ENCODE results near the gene SMIM12.

SMIM12 gene

GRCh38 chr1:34871443-34872132, 12.0 kb upstream of the SMIM12 start:
- no peaks in the 10 kb centered on the region for H3K9me3 Mint-ChIP-seq
- no peak for TF ChIP-seq CTCF (IDR thresholded peaks at IDR 0.05; ENCODE audit: unreplicated experiment in 3 of 3)
- H3K27me3 Mint-ChIP-seq (ENCODE audit: low read depth), result peaks cover 68% of the 10 kb centered on the region
- H3K4me3 Mint-ChIP-seq, result no peak overlapping the region
- no peaks in the 10 kb centered on the region for H3K4me1 Mint-ChIP-seq
- H3K36me3 Mint-ChIP-seq (ENCODE audit: low read depth), result no peaks in the 10 kb centered on the region
- H3K27ac Mint-ChIP-seq, result no peak overlapping the region

- Mint-ChIP-seq H3K9me3 (no peaks in the 10 kb centered on the region), H3K27me3 (ENCODE audit: low read depth) (peaks cover 56% of the 10 kb centered on the region), H3K4me3 (peak overlapping the region in 1 of 3 experiments; percentile 43), H3K27ac (no peak overlapping the region), H3K36me3 (ENCODE audit: low read depth) (no peaks in the 10 kb centered on the region), H3K4me1 (no peaks in the 10 kb centered on the region)
- no peak for TF ChIP-seq CTCF (IDR thresholded peaks at IDR 0.05; ENCODE audit: unreplicated experiment in 3 of 3)
These were observed 10.8 kb upstream of the SMIM12 start for GRCh38 chr1:34870395-34870794.

- Mint-ChIP-seq H3K27me3 (ENCODE audit: low read depth) (peaks cover 55% of the 10 kb centered on the region), H3K36me3 (ENCODE audit: low read depth) (no peaks in the 10 kb centered on the region), H3K27ac (no peak overlapping the region), H3K9me3 (no peaks in the 10 kb centered on the region), H3K4me1 (no peaks in the 10 kb centered on the region), H3K4me3 (no peak overlapping the region)
- no peak for TF ChIP-seq CTCF (IDR thresholded peaks at IDR 0.05; ENCODE audit: unreplicated experiment in 3 of 3)
These were observed 10.2 kb upstream of the SMIM12 start for GRCh38 chr1:34869760-34870159.

- no peak for TF ChIP-seq CTCF (IDR thresholded peaks at IDR 0.05; ENCODE audit: unreplicated experiment in 3 of 3)
- Mint-ChIP-seq H3K27ac (no peak overlapping the region), H3K9me3 (no peaks in the 10 kb centered on the region), H3K36me3 (ENCODE audit: low read depth) (no peaks in the 10 kb centered on the region), H3K27me3 (ENCODE audit: low read depth) (peaks cover 58% of the 10 kb centered on the region), H3K4me3 (peak overlapping the region; percentile 61 to 73 (median 64)), H3K4me1 (no peaks in the 10 kb centered on the region)
These were observed 8.9 kb upstream of the SMIM12 start for GRCh38 chr1:34868230-34869049.

- no peaks in the 10 kb centered on the region for H3K9me3 Mint-ChIP-seq
- H3K4me1 Mint-ChIP-seq, result no peaks in the 10 kb centered on the region
- H3K4me3 Mint-ChIP-seq, result peak overlapping the region; percentile 61 to 73 (median 64)
- TF ChIP-seq CTCF (IDR thresholded peaks at IDR 0.05; ENCODE audit: unreplicated experiment in 3 of 3), result no peak
- no peaks in the 10 kb centered on the region for H3K36me3 Mint-ChIP-seq (ENCODE audit: low read depth)
- H3K27me3 Mint-ChIP-seq (ENCODE audit: low read depth), result peaks cover 54% of the 10 kb centered on the region
- no peak overlapping the region for H3K27ac Mint-ChIP-seq
These were observed 7.9 kb upstream of the SMIM12 start for GRCh38 chr1:34867415-34867814.
